Neural progenitor cell (in vitro differentiated cells): Measurements from ENCODE around the gene GLB1L2.

Source experiments
- EZH2 ChIP-seq: fragments of 200-600 bp; sonication (generic); IDR thresholded peaks from 2 replicates; pipeline ENCODE4 v1.6.1; 2017; ENCODE audit warnings: antibody characterized with exemption, mild to moderate bottlenecking, moderate library complexity
- TF ChIP-seq, protein P1 (sequence below): fragments of 200-600 bp; sonication (generic); IDR thresholded peaks from 2 replicates; pipeline ENCODE4 v1.5.1; 2017; ENCODE audit warnings: antibody characterized with exemption, mild to moderate bottlenecking

DNA sequence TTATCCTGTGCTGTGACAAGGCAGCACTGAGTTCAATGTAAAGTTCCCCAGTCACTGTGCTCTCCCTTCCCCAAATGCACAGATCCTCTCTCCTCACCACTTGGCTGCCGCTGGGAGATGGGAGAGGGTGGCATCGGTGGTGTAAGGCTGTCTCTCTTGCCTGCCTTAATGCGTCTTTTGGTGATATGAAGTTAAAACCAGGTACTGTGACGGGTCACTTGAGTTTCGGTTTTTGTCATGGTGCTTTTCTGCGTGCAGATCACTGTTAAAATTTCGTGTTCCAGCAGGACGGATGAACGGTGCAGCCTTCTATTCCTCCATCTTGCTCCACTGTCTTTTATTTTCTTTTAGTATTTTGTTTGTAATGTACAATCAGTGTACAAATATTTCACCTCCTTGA lies 18.6 kb downstream of the GLB1L2 start:
- TF ChIP-seq EZH2 = no peak
- TF ChIP-seq, protein P1, sequence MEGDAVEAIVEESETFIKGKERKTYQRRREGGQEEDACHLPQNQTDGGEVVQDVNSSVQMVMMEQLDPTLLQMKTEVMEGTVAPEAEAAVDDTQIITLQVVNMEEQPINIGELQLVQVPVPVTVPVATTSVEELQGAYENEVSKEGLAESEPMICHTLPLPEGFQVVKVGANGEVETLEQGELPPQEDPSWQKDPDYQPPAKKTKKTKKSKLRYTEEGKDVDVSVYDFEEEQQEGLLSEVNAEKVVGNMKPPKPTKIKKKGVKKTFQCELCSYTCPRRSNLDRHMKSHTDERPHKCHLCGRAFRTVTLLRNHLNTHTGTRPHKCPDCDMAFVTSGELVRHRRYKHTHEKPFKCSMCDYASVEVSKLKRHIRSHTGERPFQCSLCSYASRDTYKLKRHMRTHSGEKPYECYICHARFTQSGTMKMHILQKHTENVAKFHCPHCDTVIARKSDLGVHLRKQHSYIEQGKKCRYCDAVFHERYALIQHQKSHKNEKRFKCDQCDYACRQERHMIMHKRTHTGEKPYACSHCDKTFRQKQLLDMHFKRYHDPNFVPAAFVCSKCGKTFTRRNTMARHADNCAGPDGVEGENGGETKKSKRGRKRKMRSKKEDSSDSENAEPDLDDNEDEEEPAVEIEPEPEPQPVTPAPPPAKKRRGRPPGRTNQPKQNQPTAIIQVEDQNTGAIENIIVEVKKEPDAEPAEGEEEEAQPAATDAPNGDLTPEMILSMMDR = no peak
